T-helper 17 cell (primary cell): Measurements from ENCODE around the gene ADGRD2. TPM values are rescaled to one million over a fixed set of nuclear protein-coding genes. Genes with fewer than 3 reads are reported as not detected.

Source experiments
- ATAC-seq: fragments of 150-1000 bp; cut with Tn5 transposase; 2 replicates; pipeline ENCODE4 v1.10.0; 2021; ENCODE audit warnings: mild to moderate bottlenecking, moderate library complexity
- DNase-seq, 3 donors: peaks; one replicate each; pipeline versions ENCODE4 v3.0.0 to v3.0.0-alpha.2; 2020 to 2021
- H3K9me3 ChIP-seq: one replicate; pipeline ENCODE4 v1.7.0; 2013; ENCODE audit warnings: low read length, mild to moderate bottlenecking; ENCODE audit not compliant: control insufficient read depth, poor library complexity, severe bottlenecking
- H3K27ac Mint-ChIP-seq: one replicate; pipeline ENCODE4 v1.8.0; 2022; ENCODE audit warnings: mild to moderate bottlenecking, moderate library complexity, mixed read lengths
- H3K27me3 Mint-ChIP-seq: one replicate; pipeline ENCODE4 v1.8.0; 2022; ENCODE audit warnings: mixed read lengths
- H3K36me3 Mint-ChIP-seq: one replicate; pipeline ENCODE4 v1.8.0; 2022; ENCODE audit warnings: low read depth, mixed read lengths
- H3K4me1 Mint-ChIP-seq: one replicate; pipeline ENCODE4 v1.8.0; 2022; ENCODE audit warnings: mild to moderate bottlenecking, mixed read lengths
- H3K4me3 Mint-ChIP-seq: one replicate; pipeline ENCODE4 v1.8.0; 2022; ENCODE audit warnings: mild to moderate bottlenecking, moderate library complexity, mixed read lengths
- total RNA-seq, 4 donors: library from RNA in 2 of 4; stranded (reverse) in 2 of 4; gene quantifications; one replicate each; pipeline ENCODE4 v1.2.3 and lab custom pipeline; 2022 to 2026

ADGRD2 gene
- total RNA-seq, 2 donors from 2014 or later, result not detected

GRCh38 chr9:124502711-124503702 lies 52.8 kb downstream of the ADGRD2 start:
- peaks cover 10% of the 10 kb centered on the region for H3K36me3 Mint-ChIP-seq
- H3K9me3 ChIP-seq, result no peaks in the 10 kb centered on the region
- H3K27ac Mint-ChIP-seq, result no peak overlapping the region
- H3K4me3 Mint-ChIP-seq, result peak overlapping the region; percentile 88
- no peak for DNase-seq
- no peak for ATAC-seq
- peaks cover 12% of the 10 kb centered on the region for H3K4me1 Mint-ChIP-seq
- peaks cover 35% of the 10 kb centered on the region for H3K27me3 Mint-ChIP-seq

GRCh38 chr9:124503713-124504529 lies 53.7 kb downstream of the ADGRD2 start:
- no peak for DNase-seq
- ATAC-seq, result no peak
- H3K9me3 ChIP-seq, result no peaks in the 10 kb centered on the region
- H3K36me3 Mint-ChIP-seq, result peaks cover 10% of the 10 kb centered on the region
- peaks cover 12% of the 10 kb centered on the region for H3K4me1 Mint-ChIP-seq
- peak overlapping the region; percentile 88 for H3K4me3 Mint-ChIP-seq
- H3K27ac Mint-ChIP-seq, result no peak overlapping the region
- peaks cover 35% of the 10 kb centered on the region for H3K27me3 Mint-ChIP-seq

- H3K4me3 Mint-ChIP-seq, result no peak overlapping the region
- peaks cover 12% of the 10 kb centered on the region for H3K4me1 Mint-ChIP-seq
- no peak overlapping the region for H3K27ac Mint-ChIP-seq
- ATAC-seq, result no peak
- H3K27me3 Mint-ChIP-seq, result peaks cover 30% of the 10 kb centered on the region
- H3K9me3 ChIP-seq, result no peaks in the 10 kb centered on the region
- peaks cover 9% of the 10 kb centered on the region for H3K36me3 Mint-ChIP-seq
- DNase-seq, result no peak
Observed at GRCh38 chr9:124504530-124505005, 54.3 kb downstream of the ADGRD2 start.

GRCh38 chr9:124505006-124505900 lies 55.0 kb downstream of the ADGRD2 start:
- Mint-ChIP-seq H3K36me3 (peaks cover 7% of the 10 kb centered on the region), H3K27me3 (peaks cover 27% of the 10 kb centered on the region), H3K4me1 (peaks cover 10% of the 10 kb centered on the region), H3K27ac (no peak overlapping the region), H3K4me3 (peak overlapping the region; percentile 77)
- H3K9me3 ChIP-seq, result no peaks in the 10 kb centered on the region
- ATAC-seq (no peak), DNase-seq (no peak)

GRCh38 chr9:124505901-124506346 lies 55.7 kb downstream of the ADGRD2 start:
- H3K27ac Mint-ChIP-seq, result no peak overlapping the region
- no peaks in the 10 kb centered on the region for H3K9me3 ChIP-seq
- ATAC-seq (no peak), DNase-seq (no peak)
- H3K4me3 Mint-ChIP-seq, result peak overlapping the region; percentile 21
- peaks cover 22% of the 10 kb centered on the region for H3K27me3 Mint-ChIP-seq
- H3K36me3 Mint-ChIP-seq, result peaks cover 5% of the 10 kb centered on the region
- H3K4me1 Mint-ChIP-seq, result peaks cover 10% of the 10 kb centered on the region

GRCh38 chr9:124506433-124506832 lies 56.2 kb downstream of the ADGRD2 start:
- Mint-ChIP-seq H3K27me3 (peaks cover 22% of the 10 kb centered on the region), H3K36me3 (peaks cover 5% of the 10 kb centered on the region), H3K27ac (no peak overlapping the region), H3K4me1 (peaks cover 10% of the 10 kb centered on the region), H3K4me3 (peak overlapping the region; percentile 21)
- ATAC-seq, result no peak
- DNase-seq, result no peak
- no peaks in the 10 kb centered on the region for H3K9me3 ChIP-seq

GRCh38 chr9:124506931-124507879 lies 57.0 kb downstream of the ADGRD2 start, which contains the start of gene NR5A1:
Gene NR5A1 (minus strand): TSS chr9:124507399. CDS start chr9:124503395, 4,004 bp downstream.
- no peak for ATAC-seq
- Mint-ChIP-seq H3K27ac (no peak within 1 kb of the TSS), H3K36me3 (peaks cover 5% of the 10 kb centered on the region), H3K4me3 (peak within 1 kb of the TSS; percentile 21), H3K27me3 (peaks cover 24% of the 10 kb centered on the region), H3K4me1 (peaks cover 13% of the 10 kb centered on the region)
- DNase-seq, result no peak
- H3K9me3 ChIP-seq, result no peaks in the 10 kb centered on the region

- no peak for DNase-seq
- peaks cover 29% of the 10 kb centered on the region for H3K27me3 Mint-ChIP-seq
- H3K4me3 Mint-ChIP-seq, result no peak overlapping the region
- ATAC-seq, result no peak
- peaks cover 13% of the 10 kb centered on the region for H3K4me1 Mint-ChIP-seq
- peaks cover 5% of the 10 kb centered on the region for H3K36me3 Mint-ChIP-seq
- no peaks in the 10 kb centered on the region for H3K9me3 ChIP-seq
- H3K27ac Mint-ChIP-seq, result no peak overlapping the region
Observed at GRCh38 chr9:124507880-124508423, 57.7 kb downstream of the ADGRD2 start.

GRCh38 chr9:124510650-124511425 lies 60.6 kb downstream of the ADGRD2 start:
- Mint-ChIP-seq H3K36me3 (no peaks in the 10 kb centered on the region), H3K27ac (no peak overlapping the region), H3K4me1 (peaks cover 6% of the 10 kb centered on the region), H3K27me3 (peaks cover 27% of the 10 kb centered on the region), H3K4me3 (no peak overlapping the region)
- ATAC-seq (no peak), DNase-seq (no peak)
- H3K9me3 ChIP-seq, result no peaks in the 10 kb centered on the region

GRCh38 chr9:124511426-124511840 lies 61.2 kb downstream of the ADGRD2 start:
- no peaks in the 10 kb centered on the region for H3K36me3 Mint-ChIP-seq
- no peak for ATAC-seq

More at GRCh38 chr9:124511426-124511840, 61.2 kb downstream of the ADGRD2 start:
- H3K4me3 Mint-ChIP-seq, result no peak overlapping the region
- DNase-seq, result no peak
- H3K27ac Mint-ChIP-seq, result no peak overlapping the region
- no peaks in the 10 kb centered on the region for H3K9me3 ChIP-seq
- H3K4me1 Mint-ChIP-seq, result peaks cover 6% of the 10 kb centered on the region
- peaks cover 26% of the 10 kb centered on the region for H3K27me3 Mint-ChIP-seq
